Osteoblast (primary cell): ENCODE measurements around the gene NFX1. TPM values are rescaled to one million over a fixed set of nuclear protein-coding genes. Genes with fewer than 3 reads are reported as not detected.

ENCODE experiments used
- DNase-seq: peaks from one replicate; pipeline ENCODE4 v3.0.0; 2011; ENCODE audit warnings: low spot score, mixed read lengths; ENCODE audit not compliant: insufficient read length; ENCODE audit errors: missing footprints
- H2AFZ ChIP-seq: 2 replicates; pipeline ENCODE4 v1.6.0; 2011; ENCODE audit warnings: mild to moderate bottlenecking, low read length
- H3K27ac ChIP-seq: 2 replicates; pipeline ENCODE4 v1.5.1; 2011; ENCODE audit warnings: mild to moderate bottlenecking, low read depth, low read length, moderate library complexity
- H3K27me3 ChIP-seq: 2 replicates; pipeline ENCODE4 v1.6.0; 2012; ENCODE audit warnings: mild to moderate bottlenecking, control low read depth, inconsistent platforms, low read length, moderate library complexity; ENCODE audit not compliant: insufficient read depth
- H3K36me3 ChIP-seq: 2 replicates; pipeline ENCODE4 v1.5.1; 2011; ENCODE audit warnings: mild to moderate bottlenecking, low read length, control low read depth, moderate library complexity; ENCODE audit not compliant: insufficient read depth
- H3K4me1 ChIP-seq: 2 replicates; pipeline ENCODE4 v1.5.1; 2011; ENCODE audit warnings: mild to moderate bottlenecking, low read length, control low read depth, moderate library complexity; ENCODE audit not compliant: insufficient read depth
- H3K4me2 ChIP-seq: 2 replicates; pipeline ENCODE4 v1.6.0; 2011; ENCODE audit warnings: mild to moderate bottlenecking, low read length; ENCODE audit not compliant: insufficient read depth
- H3K4me3 ChIP-seq: fragments of 200-600 bp; sonication (generic); 3 replicates; pipeline ENCODE4 v1.5.1; 2012; ENCODE audit warnings: mild to moderate bottlenecking, low read length, inconsistent platforms; ENCODE audit not compliant: insufficient read depth
- H3K79me2 ChIP-seq: 2 replicates; pipeline ENCODE4 v1.6.0; 2012; ENCODE audit warnings: mild to moderate bottlenecking, low read length, control low read depth, inconsistent platforms; ENCODE audit not compliant: insufficient read depth
- H3K9me3 ChIP-seq: 2 replicates; pipeline ENCODE4 v1.5.1; 2011; ENCODE audit warnings: low read depth, low read length, control low read depth
- H4K20me1 ChIP-seq: 2 replicates; pipeline ENCODE4 v1.6.0; 2012; ENCODE audit warnings: mild to moderate bottlenecking, low read length, control low read depth; ENCODE audit not compliant: insufficient read depth
- CTCF ChIP-seq: IDR thresholded peaks from 2 replicates; pipeline ENCODE4 v1.5.1; 2011; ENCODE audit warnings: mild to moderate bottlenecking, low read depth, low read length, moderate library complexity; ENCODE audit errors: extremely low read depth
- total RNA-seq: library from RNA; depleted of rRNA; stranded (reverse); fragments of >200 nt; gene quantifications from 2 replicates; pipeline ENCODE4 v1.2.3, GENCODE V29; 2012

Gene NFX1
- total RNA-seq, 1 donor, result 34.0 TPM

GRCh38 chr9:33318225-33318624 lies 27.9 kb downstream of the NFX1 start:
- no peak overlapping the region for H3K4me2 ChIP-seq
- H3K27me3 ChIP-seq, result no peaks in the 10 kb centered on the region
- peaks cover 8% of the 10 kb centered on the region for H3K79me2 ChIP-seq
- DNase-seq, result no peak
- no peaks in the 10 kb centered on the region for H3K9me3 ChIP-seq
- H2AFZ ChIP-seq, result no peak overlapping the region
- H4K20me1 ChIP-seq, result no peaks in the 10 kb centered on the region
- H3K27ac ChIP-seq, result peak overlapping the region; percentile 1
- TF ChIP-seq CTCF, result no peak
- peaks cover 73% of the 10 kb centered on the region for H3K36me3 ChIP-seq
- no peak overlapping the region for H3K4me3 ChIP-seq
- H3K4me1 ChIP-seq, result peaks cover 27% of the 10 kb centered on the region

- Histone ChIP-seq H3K36me3 (peaks cover 68% of the 10 kb centered on the region), H4K20me1 (no peaks in the 10 kb centered on the region), H3K4me3 (no peak overlapping the region), H3K27me3 (no peaks in the 10 kb centered on the region), H3K4me2 (no peak overlapping the region), H2AFZ (no peak overlapping the region), H3K27ac (peak overlapping the region; percentile 1), H3K4me1 (peaks cover 27% of the 10 kb centered on the region), H3K79me2 (peaks cover 8% of the 10 kb centered on the region), H3K9me3 (no peaks in the 10 kb centered on the region)
- TF ChIP-seq CTCF, result no peak
- DNase-seq, result no peak
Measured at GRCh38 chr9:33318781-33319180, 28.5 kb downstream of the NFX1 start.

GRCh38 chr9:33320230-33320567 lies 29.9 kb downstream of the NFX1 start:
- Histone ChIP-seq H3K9me3 (no peaks in the 10 kb centered on the region), H3K36me3 (peaks cover 56% of the 10 kb centered on the region), H2AFZ (no peak overlapping the region), H3K4me2 (peak overlapping the region; percentile 62), H3K79me2 (peaks cover 8% of the 10 kb centered on the region), H4K20me1 (no peaks in the 10 kb centered on the region), H3K4me3 (no peak overlapping the region), H3K4me1 (peaks cover 27% of the 10 kb centered on the region), H3K27ac (peak overlapping the region; percentile 92), H3K27me3 (no peaks in the 10 kb centered on the region)
- no peak for TF ChIP-seq CTCF
- DNase-seq, result peak; percentile 41

GRCh38 chr9:33320568-33321261 lies 30.4 kb downstream of the NFX1 start:
- peak overlapping the region; percentile 7 for H3K4me3 ChIP-seq

More at GRCh38 chr9:33320568-33321261, 30.4 kb downstream of the NFX1 start:
- H2AFZ ChIP-seq, result no peak overlapping the region
- peaks cover 51% of the 10 kb centered on the region for H3K36me3 ChIP-seq
- H3K4me1 ChIP-seq, result peaks cover 27% of the 10 kb centered on the region
- peaks cover 8% of the 10 kb centered on the region for H3K79me2 ChIP-seq
- no peaks in the 10 kb centered on the region for H3K27me3 ChIP-seq
- H3K4me2 ChIP-seq, result peak overlapping the region; percentile 62
- H4K20me1 ChIP-seq, result no peaks in the 10 kb centered on the region
- TF ChIP-seq CTCF, result no peak
- no peaks in the 10 kb centered on the region for H3K9me3 ChIP-seq
- peak; percentile 86 for DNase-seq
- H3K27ac ChIP-seq, result peak overlapping the region; percentile 92
